ENCODE results near the gene PROM2.

Gene PROM2

GRCh38 chr2:95296011-95296410 is 21.8 kb downstream of the PROM2 start:
- H3K27ac ChIP-seq = no peak overlapping the region
- TF ChIP-seq CTCF (conservative IDR thresholded peaks at IDR 0.05) = no peak

- TF ChIP-seq CTCF (conservative IDR thresholded peaks at IDR 0.05) = no peak
- H3K27ac ChIP-seq = peak within 1 kb of the TSS; percentile 51; the same call in 1 of the 2 replicates
Observed at GRCh38 chr2:95296880-95297487, 22.7 kb downstream of the PROM2 start, which contains the start of gene KCNIP3. Gene KCNIP3 (plus strand): TSS chr2:95297347. CDS start chr2:95297439, 92 bp downstream.

GRCh38 chr2:95297639-95298395 is 23.6 kb downstream of the PROM2 start:
- no peak for TF ChIP-seq CTCF (conservative IDR thresholded peaks at IDR 0.05)

GRCh38 chr2:95298486-95299111 is 24.4 kb downstream of the PROM2 start:
- H3K27ac ChIP-seq = no peak overlapping the region
- no peak for TF ChIP-seq CTCF (conservative IDR thresholded peaks at IDR 0.05)

More at GRCh38 chr2:95297639-95298395, 23.6 kb downstream of the PROM2 start:
- H3K27ac ChIP-seq = peak overlapping the region; percentile 51; the same call in 1 of the 2 replicates

- H3K27ac ChIP-seq = no peak overlapping the region
- no peak for TF ChIP-seq CTCF (conservative IDR thresholded peaks at IDR 0.05)
Observed at GRCh38 chr2:95299961-95300360, 25.7 kb downstream of the PROM2 start.

- no peak for TF ChIP-seq CTCF (conservative IDR thresholded peaks at IDR 0.05)
- no peak overlapping the region for H3K27ac ChIP-seq
Observed at GRCh38 chr2:95300450-95300849, 26.2 kb downstream of the PROM2 start.

- no peak overlapping the region for H3K27ac ChIP-seq
- no peak for TF ChIP-seq CTCF (conservative IDR thresholded peaks at IDR 0.05)
Observed at GRCh38 chr2:95301186-95301585, 26.9 kb downstream of the PROM2 start.
